ENCODE results near the gene ZBED4.

The ZBED4 gene

GRCh38 chr22:49909476-49910205 lies 56.0 kb downstream of the ZBED4 start:
- no peak for DNase-seq (ENCODE audit: low read depth)
- no peak overlapping the region for H3K4me3 ChIP-seq (ENCODE audit: low read length)
- TF ChIP-seq CTCF (IDR thresholded peaks at IDR 0.05; ENCODE audit: insufficient read depth, low read depth, low read length, missing control alignments) = no peak

- H3K4me3 ChIP-seq (ENCODE audit: low read length) = no peak overlapping the region
- TF ChIP-seq CTCF (IDR thresholded peaks at IDR 0.05; ENCODE audit: insufficient read depth, low read depth, low read length, missing control alignments) = no peak
- no peak for DNase-seq (ENCODE audit: low read depth)
Observed at GRCh38 chr22:49910229-49911155, 56.8 kb downstream of the ZBED4 start.

DNA sequence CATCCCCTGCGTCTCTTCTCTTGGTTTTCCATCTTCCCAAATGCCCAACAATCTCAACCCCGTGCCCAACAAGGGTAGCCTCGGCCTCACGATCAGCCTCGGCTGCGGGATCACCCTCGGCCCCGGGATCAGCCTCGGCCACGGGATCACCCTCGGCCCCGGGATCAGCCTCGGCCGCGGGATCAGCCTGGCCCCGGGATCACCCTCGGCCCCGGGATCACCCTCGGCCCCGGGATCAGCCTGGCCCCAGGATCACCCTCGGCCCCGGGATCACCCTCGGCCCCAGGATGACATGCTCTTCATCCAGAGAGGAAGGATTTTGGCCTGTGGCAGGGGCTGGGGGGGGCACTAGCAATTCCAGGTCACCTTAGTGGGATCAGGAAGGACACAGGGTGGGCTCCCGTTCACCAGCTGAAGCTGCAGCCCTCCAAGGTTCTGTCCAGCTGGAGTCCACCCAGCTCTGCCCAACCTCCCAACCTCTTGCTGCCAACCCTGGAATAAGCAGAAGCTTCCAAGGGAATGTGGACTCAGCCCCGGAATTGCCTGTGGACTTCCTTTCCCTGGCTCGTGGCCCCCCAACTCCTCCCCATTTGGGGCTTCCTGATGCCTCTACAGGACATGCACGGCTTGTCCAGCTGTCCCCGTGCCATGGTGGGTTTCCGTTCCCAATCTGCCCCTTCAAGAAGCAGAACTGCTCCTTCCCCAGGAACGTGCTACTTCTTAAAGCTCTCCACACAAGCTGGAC lies 58.4 kb downstream of the ZBED4 start:
- H3K4me3 ChIP-seq (ENCODE audit: low read length) = no peak overlapping the region
- TF ChIP-seq CTCF (IDR thresholded peaks at IDR 0.05; ENCODE audit: insufficient read depth, low read depth, low read length, missing control alignments) = no peak
- DNase-seq (ENCODE audit: low read depth) = no peak

DNA sequence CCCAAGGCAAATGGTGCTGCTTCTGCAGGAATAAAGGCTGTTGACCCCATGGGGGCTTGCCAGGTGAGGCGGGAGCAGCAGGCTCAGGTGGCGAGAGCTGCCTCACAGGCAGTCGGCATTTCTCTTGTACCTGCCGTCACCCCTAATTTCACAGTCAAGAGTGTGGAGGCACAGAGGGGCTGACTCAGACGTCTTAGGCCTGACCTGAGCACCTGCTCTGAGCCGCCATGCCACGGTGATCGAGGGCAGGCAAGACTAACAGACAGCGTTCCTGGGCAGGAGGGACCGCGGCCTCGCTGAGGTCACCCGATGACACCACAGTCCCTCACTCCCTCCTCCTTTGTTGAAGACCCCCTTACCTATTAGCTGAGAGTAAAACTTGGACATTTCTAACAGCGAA lies 59.4 kb downstream of the ZBED4 start:
- no peak overlapping the region for H3K4me3 ChIP-seq (ENCODE audit: low read length)
- TF ChIP-seq CTCF (IDR thresholded peaks at IDR 0.05; ENCODE audit: insufficient read depth, low read depth, low read length, missing control alignments) = no peak
- DNase-seq (ENCODE audit: low read depth) = no peak

- TF ChIP-seq CTCF (IDR thresholded peaks at IDR 0.05; ENCODE audit: insufficient read depth, low read depth, low read length, missing control alignments) = no peak
- no peak for DNase-seq (ENCODE audit: low read depth)
- no peak overlapping the region for H3K4me3 ChIP-seq (ENCODE audit: low read length)
Observed at GRCh38 chr22:49913446-49913845, 59.8 kb downstream of the ZBED4 start.

GRCh38 chr22:49914256-49914655 lies 60.6 kb downstream of the ZBED4 start:
- no peak overlapping the region for H3K4me3 ChIP-seq (ENCODE audit: low read length)
- no peak for TF ChIP-seq CTCF (IDR thresholded peaks at IDR 0.05; ENCODE audit: insufficient read depth, low read depth, low read length, missing control alignments)
- DNase-seq (ENCODE audit: low read depth) = no peak
